Trophoblast cell (in vitro differentiated cells and primary cell): ENCODE results near the gene EXOSC9.

Experiments used
- DNase-seq, 2 donors: peaks; one replicate each; pipeline ENCODE4 v3.0.0-alpha.2; 2016
- H2AFZ ChIP-seq: 2 replicates; pipeline ENCODE4 v1.6.1; 2013; ENCODE audit warnings: low read length, moderate library complexity, mild to moderate bottlenecking; ENCODE audit not compliant: insufficient read depth, poor library complexity
- H2AK5ac ChIP-seq: 2 replicates; pipeline ENCODE4 v1.6.1; 2013; ENCODE audit warnings: mild to moderate bottlenecking, low read length
- H2BK120ac ChIP-seq: 2 replicates; pipeline ENCODE4 v1.6.1; 2013; ENCODE audit warnings: low read length, mild to moderate bottlenecking, moderate library complexity; ENCODE audit not compliant: insufficient read depth, poor library complexity
- H2BK12ac ChIP-seq: 2 replicates; pipeline ENCODE4 v1.6.1; 2013; ENCODE audit warnings: mild to moderate bottlenecking, low read length, moderate library complexity
- H2BK5ac ChIP-seq: 2 replicates; pipeline ENCODE4 v1.6.1; 2013; ENCODE audit warnings: low read length, low read depth, moderate library complexity, mild to moderate bottlenecking; ENCODE audit not compliant: poor library complexity
- H3K14ac ChIP-seq: 2 replicates; pipeline ENCODE4 v1.6.1; 2013; ENCODE audit warnings: mild to moderate bottlenecking, low read length
- H3K18ac ChIP-seq: 2 replicates; pipeline ENCODE4 v1.6.1; 2013; ENCODE audit warnings: mild to moderate bottlenecking, low read length
- H3K23ac ChIP-seq: 2 replicates; pipeline ENCODE4 v1.6.1; 2013; ENCODE audit warnings: low read length
- H3K27ac ChIP-seq: 2 replicates; pipeline ENCODE4 v1.5.1; 2013; ENCODE audit warnings: low read depth, mild to moderate bottlenecking, inconsistent platforms, low read length, moderate library complexity
- H3K27me3 ChIP-seq: 2 replicates; pipeline ENCODE4 v1.6.1; 2013; ENCODE audit warnings: inconsistent platforms, mild to moderate bottlenecking, low read length, moderate library complexity; ENCODE audit not compliant: insufficient read depth
- H3K36me3 ChIP-seq, 2 experiments: 1 replicate in 1 of 2; 2 replicates in 1 of 2; pipeline ENCODE4 v1.6.1; 2013; ENCODE audit warnings: low read length in 2 of 2, mild to moderate bottlenecking in 2 of 2, moderate library complexity in 1 of 2; ENCODE audit not compliant: insufficient read depth in 2 of 2, control insufficient read depth in 1 of 2
- H3K4ac ChIP-seq: 2 replicates; pipeline ENCODE4 v1.6.1; 2013; ENCODE audit warnings: low read depth, mild to moderate bottlenecking, low read length, moderate library complexity
- H3K4me1 ChIP-seq, 2 experiments: 1 replicate in 1 of 2; 2 replicates in 1 of 2; pipeline ENCODE4 v1.6.1; 2013; ENCODE audit warnings: low read length in 2 of 2, mild to moderate bottlenecking in 2 of 2, moderate library complexity in 1 of 2; ENCODE audit not compliant: insufficient read depth in 2 of 2, control insufficient read depth in 1 of 2
- H3K4me2 ChIP-seq: 2 replicates; pipeline ENCODE4 v1.6.1; 2013; ENCODE audit warnings: inconsistent platforms, mild to moderate bottlenecking, low read length, moderate library complexity
- H3K4me3 ChIP-seq: 2 replicates; pipeline ENCODE4 v1.5.1; 2013; ENCODE audit warnings: mild to moderate bottlenecking, low read depth, low read length, inconsistent platforms
- H3K79me1 ChIP-seq: one replicate; pipeline ENCODE4 v1.6.1; 2013; ENCODE audit warnings: low read length
- H3K79me2 ChIP-seq: 2 replicates; pipeline ENCODE4 v1.6.1; 2013; ENCODE audit warnings: low read length, mild to moderate bottlenecking; ENCODE audit not compliant: control insufficient read depth, insufficient read depth, poor library complexity
- H3K9ac ChIP-seq: 2 replicates; pipeline ENCODE4 v1.6.1; 2013; ENCODE audit warnings: mild to moderate bottlenecking, low read length
- H3K9me3 ChIP-seq: 2 replicates; pipeline ENCODE4 v1.6.1; 2013; ENCODE audit warnings: low read depth, mild to moderate bottlenecking, control low read depth, inconsistent platforms, low read length; ENCODE audit not compliant: insufficient read depth
- H4K12ac ChIP-seq: 2 replicates; pipeline ENCODE4 v1.6.1; 2013; ENCODE audit warnings: low read depth, mild to moderate bottlenecking, low read length, moderate library complexity
- H4K8ac ChIP-seq: 2 replicates; pipeline ENCODE4 v1.6.1; 2013; ENCODE audit warnings: low read depth, mild to moderate bottlenecking, low read length, moderate library complexity
- H4K91ac ChIP-seq: one replicate; pipeline ENCODE4 v1.6.1; 2013; ENCODE audit warnings: low read depth, mild to moderate bottlenecking, low read length, moderate library complexity
- WGBS: extraction: QIAGEN DNeasy Blood & Tissue Kit; methylation state at CpG from one replicate; pipeline ENCODE4 v1.1.7; 2013; ENCODE audit warnings: missing lambda C conversion rate; ENCODE audit not compliant: insufficient read length, insufficient coverage; ENCODE audit errors: extremely low coverage; 5-methylcytosine and 5-hydroxymethylcytosine counted together

Gene EXOSC9

GRCh38 chr4:121767166-121767565 is 34.0 kb upstream of the EXOSC9 start:
- WGBS, result no CpG with 5 or more reads among the region's 4 CpGs
- H3K27me3 ChIP-seq, result peaks cover 25% of the 10 kb centered on the region
- no peak overlapping the region for H3K14ac ChIP-seq
- H2BK12ac ChIP-seq, result no peak overlapping the region
- H3K9me3 ChIP-seq, result no peaks in the 10 kb centered on the region
- no peak overlapping the region for H2AK5ac ChIP-seq
- no peak overlapping the region for H4K12ac ChIP-seq
- H3K27ac ChIP-seq, result no peak overlapping the region
- no peak overlapping the region for H4K8ac ChIP-seq
- DNase-seq, result no peak
- no peak overlapping the region for H3K23ac ChIP-seq
- no peak overlapping the region for H3K4me3 ChIP-seq
- no peak overlapping the region for H2AFZ ChIP-seq
- H4K91ac ChIP-seq, result no peak overlapping the region
- no peak overlapping the region for H3K4me2 ChIP-seq
- H2BK5ac ChIP-seq, result no peak overlapping the region
- H3K4ac ChIP-seq, result no peak overlapping the region
- H3K36me3 ChIP-seq, result no peaks in the 10 kb centered on the region
- no peak overlapping the region for H3K18ac ChIP-seq
- no peak overlapping the region for H3K9ac ChIP-seq
- no peak overlapping the region for H2BK120ac ChIP-seq
- no peaks in the 10 kb centered on the region for H3K79me1 ChIP-seq
- peaks cover 5 to 9% of the 10 kb centered on the region in 2 experiments for H3K4me1 ChIP-seq
- no peaks in the 10 kb centered on the region for H3K79me2 ChIP-seq

- H3K4ac ChIP-seq, result no peak overlapping the region
- DNase-seq, result no peak
- H3K4me1 ChIP-seq, result peaks cover 5 to 9% of the 10 kb centered on the region in 2 experiments
- no peak overlapping the region for H3K27ac ChIP-seq
- no peaks in the 10 kb centered on the region for H3K79me2 ChIP-seq
- H3K79me1 ChIP-seq, result no peaks in the 10 kb centered on the region
- no peak overlapping the region for H3K14ac ChIP-seq
- H3K4me3 ChIP-seq, result no peak overlapping the region
- H2BK5ac ChIP-seq, result no peak overlapping the region
- no peak overlapping the region for H4K91ac ChIP-seq
- H4K8ac ChIP-seq, result no peak overlapping the region
- H3K36me3 ChIP-seq, result no peaks in the 10 kb centered on the region
- H3K9me3 ChIP-seq, result no peaks in the 10 kb centered on the region
- H2AK5ac ChIP-seq, result no peak overlapping the region
- no peak overlapping the region for H3K23ac ChIP-seq
- H2BK120ac ChIP-seq, result no peak overlapping the region
- H3K18ac ChIP-seq, result no peak overlapping the region
- H3K27me3 ChIP-seq, result peaks cover 16% of the 10 kb centered on the region
- no peak overlapping the region for H3K4me2 ChIP-seq
- no CpG with 5 or more reads among the region's 2 CpGs for WGBS
- H2BK12ac ChIP-seq, result no peak overlapping the region
- no peak overlapping the region for H2AFZ ChIP-seq
- no peak overlapping the region for H4K12ac ChIP-seq
- no peak overlapping the region for H3K9ac ChIP-seq
Measured at GRCh38 chr4:121769341-121769740, 31.8 kb upstream of the EXOSC9 start.

- H3K27me3 ChIP-seq, result no peaks in the 10 kb centered on the region
- no peak overlapping the region for H3K9ac ChIP-seq
- H3K14ac ChIP-seq, result no peak overlapping the region
- no peak overlapping the region for H2AFZ ChIP-seq
- no peaks in the 10 kb centered on the region for H3K4me1 ChIP-seq
- H2BK5ac ChIP-seq, result no peak overlapping the region
- no peak overlapping the region for H3K18ac ChIP-seq
- H4K91ac ChIP-seq, result no peak overlapping the region
- H3K23ac ChIP-seq, result no peak overlapping the region
- no peak overlapping the region for H2BK120ac ChIP-seq
- no peaks in the 10 kb centered on the region for H3K9me3 ChIP-seq
- no peak overlapping the region for H3K4me3 ChIP-seq
- no peaks in the 10 kb centered on the region for H3K79me2 ChIP-seq
- no peaks in the 10 kb centered on the region for H3K79me1 ChIP-seq
- H2AK5ac ChIP-seq, result no peak overlapping the region
- no peaks in the 10 kb centered on the region for H3K36me3 ChIP-seq
- no peak overlapping the region for H3K4ac ChIP-seq
- no peak overlapping the region for H3K4me2 ChIP-seq
- DNase-seq, result no peak
- no peak overlapping the region for H2BK12ac ChIP-seq
- no peak overlapping the region for H3K27ac ChIP-seq
- H4K12ac ChIP-seq, result no peak overlapping the region
- WGBS, result no CpG with 5 or more reads among the region's 1 CpG
- H4K8ac ChIP-seq, result no peak overlapping the region
Measured at GRCh38 chr4:121771869-121772268, 29.3 kb upstream of the EXOSC9 start.

- whole genome bisulfite sequencing, result no CpG with 5 or more reads among the region's 1 CpG
Measured at GRCh38 chr4:121773883-121774282, 27.2 kb upstream of the EXOSC9 start.

More at GRCh38 chr4:121773883-121774282, 27.2 kb upstream of the EXOSC9 start:
- no peak overlapping the region for H4K12ac ChIP-seq
- H2BK120ac ChIP-seq, result no peak overlapping the region
- no peaks in the 10 kb centered on the region for H3K79me1 ChIP-seq
- H2BK12ac ChIP-seq, result no peak overlapping the region
- no peak overlapping the region for H3K4me2 ChIP-seq
- H3K9ac ChIP-seq, result peak overlapping the region; percentile 36
- H3K4me3 ChIP-seq, result no peak overlapping the region
- no peaks in the 10 kb centered on the region for H3K4me1 ChIP-seq
- no peak for DNase-seq
- H3K27me3 ChIP-seq, result no peaks in the 10 kb centered on the region
- H3K36me3 ChIP-seq, result no peaks in the 10 kb centered on the region
- H4K91ac ChIP-seq, result no peak overlapping the region
- no peak overlapping the region for H3K18ac ChIP-seq
- no peak overlapping the region for H3K4ac ChIP-seq
- no peak overlapping the region for H3K23ac ChIP-seq
- H3K9me3 ChIP-seq, result no peaks in the 10 kb centered on the region
- no peak overlapping the region for H3K14ac ChIP-seq
- no peak overlapping the region for H2AK5ac ChIP-seq
- H3K27ac ChIP-seq, result no peak overlapping the region
- no peak overlapping the region for H4K8ac ChIP-seq
- no peak overlapping the region for H2BK5ac ChIP-seq
- no peak overlapping the region for H2AFZ ChIP-seq
- H3K79me2 ChIP-seq, result no peaks in the 10 kb centered on the region
